ENCODE data around the gene CLTB.

DNA sequence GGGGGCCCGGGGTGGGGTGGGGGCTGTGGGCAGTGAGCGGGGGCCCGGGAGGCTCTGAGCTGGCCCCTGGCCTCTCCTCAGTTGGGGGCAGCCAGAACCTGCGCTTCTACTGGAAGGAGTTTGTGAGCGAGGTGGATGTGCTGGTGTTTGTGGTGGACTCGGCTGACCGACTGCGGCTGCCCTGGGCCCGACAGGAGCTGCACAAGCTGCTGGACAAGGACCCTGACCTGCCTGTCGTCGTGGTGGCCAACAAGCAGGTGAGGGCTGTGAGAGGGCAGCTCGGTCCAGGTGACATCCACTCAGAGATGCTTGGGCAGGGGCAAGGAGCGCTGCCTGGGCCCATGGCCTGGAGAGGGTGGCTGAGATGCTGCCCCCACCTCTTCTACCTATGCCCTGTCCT, 47.6 kb downstream of the CLTB start:
- TF ChIP-seq EP300 (IDR thresholded peaks at IDR 0.05): no peak
- TF ChIP-seq, protein P1, sequence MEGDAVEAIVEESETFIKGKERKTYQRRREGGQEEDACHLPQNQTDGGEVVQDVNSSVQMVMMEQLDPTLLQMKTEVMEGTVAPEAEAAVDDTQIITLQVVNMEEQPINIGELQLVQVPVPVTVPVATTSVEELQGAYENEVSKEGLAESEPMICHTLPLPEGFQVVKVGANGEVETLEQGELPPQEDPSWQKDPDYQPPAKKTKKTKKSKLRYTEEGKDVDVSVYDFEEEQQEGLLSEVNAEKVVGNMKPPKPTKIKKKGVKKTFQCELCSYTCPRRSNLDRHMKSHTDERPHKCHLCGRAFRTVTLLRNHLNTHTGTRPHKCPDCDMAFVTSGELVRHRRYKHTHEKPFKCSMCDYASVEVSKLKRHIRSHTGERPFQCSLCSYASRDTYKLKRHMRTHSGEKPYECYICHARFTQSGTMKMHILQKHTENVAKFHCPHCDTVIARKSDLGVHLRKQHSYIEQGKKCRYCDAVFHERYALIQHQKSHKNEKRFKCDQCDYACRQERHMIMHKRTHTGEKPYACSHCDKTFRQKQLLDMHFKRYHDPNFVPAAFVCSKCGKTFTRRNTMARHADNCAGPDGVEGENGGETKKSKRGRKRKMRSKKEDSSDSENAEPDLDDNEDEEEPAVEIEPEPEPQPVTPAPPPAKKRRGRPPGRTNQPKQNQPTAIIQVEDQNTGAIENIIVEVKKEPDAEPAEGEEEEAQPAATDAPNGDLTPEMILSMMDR (IDR thresholded peaks at IDR 0.05): no peak
- no peak for TF ChIP-seq POLR2AphosphoS2 (conservative IDR thresholded peaks at IDR 0.05; ENCODE audit: low read length)
- TF ChIP-seq FOSL2 (IDR thresholded peaks at IDR 0.05): no peak
- TF ChIP-seq FOSL2 (CRISPR knock-in tag; IDR thresholded peaks at IDR 0.05): no peak
- TF ChIP-seq E2F6 (IDR thresholded peaks at IDR 0.05; ENCODE audit: borderline replicate concordance, low read depth): no peak
- no peak for TF ChIP-seq JUN (IDR thresholded peaks at IDR 0.05)

Data from A549 (cell line).